NCI-H446 (cell line): ENCODE measurements around the gene ALOX5AP.
"Not testable (repeated sequence)": the region's sequence is repeated elsewhere in the genome, so short reads cannot be mapped to it uniquely, and the experiment has no call there.

Source experiments
- DNase-seq, 2 experiments: peaks; one replicate each; lab custom pipeline; 2025; lab: John Stamatoyannopoulos, UW

ALOX5AP gene

GRCh38 chr13:30737511-30738337 is 2.4 kb downstream of the ALOX5AP start:
- no peak for DNase-seq

DNA sequence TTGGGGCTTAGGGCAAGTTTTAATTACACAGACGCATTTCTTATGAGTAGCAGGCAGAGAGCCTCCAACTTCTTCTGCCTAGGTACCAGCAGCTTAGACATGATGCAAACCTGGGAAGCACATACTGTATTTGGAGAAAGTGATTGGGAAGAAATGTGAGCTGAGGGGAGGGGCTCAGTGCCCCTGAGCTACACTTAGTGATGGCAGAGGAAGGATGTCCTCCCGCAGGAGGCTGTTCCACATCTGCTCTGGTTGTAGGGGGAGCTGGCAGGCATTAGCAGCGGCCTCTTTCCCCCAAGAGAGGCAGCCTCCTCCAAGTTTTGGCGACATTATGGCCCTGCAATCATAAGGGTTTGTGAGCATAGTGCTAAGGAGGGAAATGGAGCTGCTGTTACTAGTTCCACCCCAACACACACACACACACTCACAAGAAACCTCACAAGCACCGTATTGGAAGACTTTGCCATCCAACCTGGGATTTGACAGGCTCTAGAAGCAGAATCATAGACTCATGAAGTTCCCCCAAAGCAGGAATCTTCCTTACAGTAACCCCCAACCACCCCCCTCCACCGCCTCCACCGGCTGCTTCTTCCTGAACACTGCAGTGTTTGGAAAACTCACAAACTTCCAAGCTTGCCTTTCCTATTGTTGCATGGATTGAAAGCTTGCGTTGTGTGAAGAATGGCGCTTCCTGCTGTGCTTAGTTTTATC is 3.3 kb downstream of the ALOX5AP start:
- no peak for DNase-seq

GRCh38 chr13:30739237-30739528 is 3.8 kb downstream of the ALOX5AP start:
- DNase-seq = no peak

DNA sequence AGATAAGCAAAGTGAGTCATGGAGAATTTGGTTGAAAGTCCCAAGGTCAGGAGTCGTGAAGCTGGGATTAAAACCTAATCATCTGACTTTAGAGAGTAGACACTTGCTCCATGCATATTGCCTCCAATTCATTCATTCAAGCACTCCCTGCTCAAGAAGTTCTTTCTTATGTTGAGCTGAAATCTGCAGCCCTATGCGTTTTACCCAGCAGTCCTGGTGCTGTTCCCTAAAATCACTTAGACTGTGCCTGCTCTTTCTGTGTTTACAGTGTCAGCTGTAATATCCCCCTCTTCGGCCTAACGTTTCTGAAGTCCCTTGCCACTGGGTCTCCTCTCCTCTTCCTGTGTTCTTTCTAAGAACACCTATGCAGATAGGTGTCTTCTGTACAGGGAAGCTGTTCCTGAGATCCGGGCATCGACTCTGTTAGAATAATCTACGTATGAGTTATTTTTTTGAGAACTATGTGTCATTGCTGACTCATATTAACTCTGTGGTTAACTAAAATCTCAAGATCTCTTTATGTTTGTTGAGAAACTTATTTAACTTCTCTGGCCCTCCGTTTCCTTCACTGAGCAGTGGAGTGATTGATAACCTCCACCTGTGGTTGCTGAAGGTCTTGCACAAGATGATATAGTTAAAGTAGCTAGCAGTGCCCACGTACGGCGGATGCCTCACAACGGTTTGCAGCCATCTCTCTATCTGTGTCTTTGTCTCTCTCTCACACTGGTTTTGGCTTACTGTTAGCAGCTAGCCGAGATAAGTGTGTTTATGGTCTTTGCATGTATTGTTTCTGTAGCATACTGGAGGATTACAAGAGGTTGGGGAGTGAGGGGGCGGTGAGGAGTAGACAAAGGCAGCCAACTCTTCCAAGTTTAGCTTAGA is 4.7 kb downstream of the ALOX5AP start:
- DNase-seq = no peak

DNA sequence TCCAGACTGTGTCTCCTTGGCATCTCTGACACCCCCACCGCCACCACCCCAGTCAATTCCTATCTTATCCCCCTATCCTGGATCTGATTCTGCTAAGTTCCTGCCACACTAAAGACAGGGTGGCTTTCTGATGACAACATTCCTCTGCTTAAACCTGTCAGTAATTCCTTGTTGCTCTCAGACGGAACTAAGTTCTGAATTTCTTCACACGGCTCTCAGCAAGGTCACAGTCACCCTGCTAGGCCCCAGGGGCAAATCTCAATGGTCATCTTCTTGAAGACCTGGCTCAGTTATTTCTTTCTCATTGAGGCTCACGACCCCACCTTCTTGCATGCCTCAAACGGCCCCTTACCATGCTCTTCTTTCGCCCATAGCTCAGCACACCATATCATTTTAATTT is 7.6 kb downstream of the ALOX5AP start:
- no peak for DNase-seq

GRCh38 chr13:30743319-30744055 is 8.1 kb downstream of the ALOX5AP start:
- no peak for DNase-seq

DNA sequence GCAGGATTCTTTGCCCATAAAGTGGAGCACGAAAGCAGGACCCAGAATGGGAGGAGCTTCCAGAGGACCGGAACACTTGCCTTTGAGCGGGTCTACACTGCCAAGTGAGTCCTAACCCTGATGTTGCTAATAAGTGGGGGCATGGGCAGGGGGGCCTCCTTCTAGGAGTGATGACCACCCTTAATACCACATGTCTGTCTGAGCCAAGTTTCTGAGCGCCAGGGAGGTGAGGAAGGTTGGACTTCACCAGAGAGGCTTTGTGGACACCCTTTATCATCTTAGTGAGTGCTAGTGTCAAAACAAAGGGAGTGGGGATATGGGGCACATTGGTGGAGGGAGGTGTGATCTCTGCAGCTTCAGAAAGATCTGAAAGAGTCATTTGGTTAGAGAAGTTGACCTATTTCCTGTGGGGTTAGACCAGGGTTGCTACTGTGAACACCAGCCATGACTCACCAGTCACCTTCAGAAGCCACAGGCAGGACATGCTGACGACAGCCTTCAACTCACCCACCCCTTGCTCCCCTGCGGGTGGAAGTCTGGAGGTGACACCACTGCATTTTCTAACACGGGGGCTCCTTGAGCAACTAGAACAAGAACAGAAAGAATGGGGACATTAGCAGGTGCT is 8.8 kb downstream of the ALOX5AP start:
- DNase-seq = no peak

GRCh38 chr13:30744681-30745077 is 9.3 kb downstream of the ALOX5AP start:
- DNase-seq = no peak

GRCh38 chr13:30745906-30746686 is 10.8 kb downstream of the ALOX5AP start:
- DNase-seq = no peak

- no peak for DNase-seq
Observed at GRCh38 chr13:30746791-30747190, 11.4 kb downstream of the ALOX5AP start.

- not testable (repeated sequence) for DNase-seq
Observed at GRCh38 chr13:30747845-30748244, 12.5 kb downstream of the ALOX5AP start.

GRCh38 chr13:30748717-30749116 is 13.4 kb downstream of the ALOX5AP start:
- no peak for DNase-seq

GRCh38 chr13:30750036-30750435 is 14.7 kb downstream of the ALOX5AP start:
- no peak for DNase-seq

DNA sequence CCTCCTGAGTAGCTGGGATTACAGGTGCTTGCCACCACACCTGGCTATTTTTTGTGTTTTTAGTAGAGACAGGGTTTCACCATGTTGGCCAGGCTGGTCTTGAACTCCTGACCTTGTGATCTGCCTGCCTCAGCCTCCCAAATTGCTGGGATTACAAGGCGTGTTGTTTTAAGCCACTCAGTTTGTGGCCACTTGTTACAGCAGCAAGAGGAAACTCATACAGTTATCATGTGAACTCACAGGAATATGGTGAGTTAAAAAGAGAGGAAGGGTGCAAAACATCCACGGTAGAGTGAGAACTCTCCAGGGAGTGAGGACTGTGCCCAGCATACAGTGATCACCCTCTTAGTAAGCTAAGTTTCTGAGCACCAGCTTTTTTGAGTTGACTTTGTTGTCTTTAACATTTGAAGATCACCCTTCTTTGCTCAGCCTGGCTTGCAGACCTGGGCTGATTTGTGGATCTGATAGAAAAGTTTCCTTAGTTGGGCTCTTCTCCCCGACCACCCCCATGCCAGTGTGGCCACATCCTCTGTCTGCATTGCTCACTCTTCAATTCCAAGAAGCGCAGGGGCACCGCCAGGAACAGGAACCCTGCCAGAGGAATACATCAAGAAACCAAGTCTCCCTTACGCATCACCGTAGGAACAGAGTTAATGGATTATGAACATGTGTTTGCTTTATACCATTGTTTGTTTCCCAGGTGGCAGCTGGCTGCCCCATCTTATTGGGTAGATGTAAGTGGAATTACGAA is 16.0 kb downstream of the ALOX5AP start:
- no peak for DNase-seq

DNA sequence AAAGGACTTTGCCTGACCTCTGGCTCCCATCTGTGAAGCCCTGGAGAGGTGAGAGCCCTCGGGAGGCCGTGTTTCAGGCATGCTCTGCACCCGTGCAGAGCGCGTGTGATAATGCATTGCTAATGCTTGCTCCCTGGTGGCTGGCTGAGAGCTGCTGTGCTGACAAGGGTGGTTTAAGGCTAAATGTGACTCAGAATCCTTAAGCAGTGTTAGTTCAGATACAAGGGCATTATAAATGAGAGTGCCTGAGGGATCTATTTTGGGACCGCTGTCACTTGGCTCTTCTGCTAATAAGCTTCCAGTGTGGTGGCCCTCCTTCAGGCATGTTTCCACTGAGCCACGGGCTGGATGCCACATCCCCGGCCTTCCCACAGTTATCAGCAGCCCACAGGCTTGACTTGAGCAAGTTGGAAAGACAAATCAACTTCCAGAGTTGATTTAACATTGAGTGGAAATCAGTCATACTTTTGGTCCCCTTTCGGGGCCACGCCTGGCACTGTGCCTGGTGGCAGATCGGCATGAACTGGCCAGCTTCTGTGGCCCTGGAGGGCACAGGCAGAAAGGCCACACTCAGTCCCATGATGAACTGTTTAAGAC is 17.0 kb downstream of the ALOX5AP start:
- no peak for DNase-seq

DNA sequence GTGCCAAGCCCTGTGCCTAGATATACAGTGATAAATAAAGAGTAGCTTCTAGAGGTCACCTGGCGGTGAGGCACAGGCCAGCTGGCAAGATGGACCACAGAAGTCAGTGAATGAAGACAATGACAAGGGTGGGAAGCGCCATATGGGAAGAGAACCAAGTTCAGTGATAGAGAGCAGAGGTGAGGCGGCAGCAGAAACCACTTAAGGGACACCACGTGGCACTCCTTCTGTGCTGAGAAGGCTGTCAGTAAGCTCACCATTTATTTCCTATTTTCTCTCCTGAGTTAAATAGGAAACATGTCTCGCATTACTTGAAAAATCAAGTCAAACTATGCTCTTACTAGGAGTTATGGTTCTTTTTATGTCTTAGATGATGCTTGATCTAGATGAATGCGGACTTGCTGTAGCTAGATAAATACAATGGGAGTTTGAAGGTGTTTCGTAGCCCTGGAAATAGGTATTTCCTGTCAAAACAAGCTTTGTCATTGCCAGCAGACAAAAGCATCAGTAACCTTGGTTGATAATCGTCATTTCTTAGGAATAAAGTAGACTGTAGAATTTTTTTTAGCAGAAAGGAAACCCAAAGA is 17.8 kb downstream of the ALOX5AP start:
- DNase-seq = no peak

- DNase-seq = no peak
Observed at GRCh38 chr13:30755678-30756077, 20.3 kb downstream of the ALOX5AP start.

- DNase-seq = no peak
Observed at GRCh38 chr13:30757026-30757742, 21.8 kb downstream of the ALOX5AP start.
